ENCODE measurements around the gene MYADML2. TPM values are rescaled to one million over a fixed set of nuclear protein-coding genes. Genes with fewer than 3 reads are reported as not detected.

Gene MYADML2
- total RNA-seq, 1 experiment from 2014 or later = not detected

DNA sequence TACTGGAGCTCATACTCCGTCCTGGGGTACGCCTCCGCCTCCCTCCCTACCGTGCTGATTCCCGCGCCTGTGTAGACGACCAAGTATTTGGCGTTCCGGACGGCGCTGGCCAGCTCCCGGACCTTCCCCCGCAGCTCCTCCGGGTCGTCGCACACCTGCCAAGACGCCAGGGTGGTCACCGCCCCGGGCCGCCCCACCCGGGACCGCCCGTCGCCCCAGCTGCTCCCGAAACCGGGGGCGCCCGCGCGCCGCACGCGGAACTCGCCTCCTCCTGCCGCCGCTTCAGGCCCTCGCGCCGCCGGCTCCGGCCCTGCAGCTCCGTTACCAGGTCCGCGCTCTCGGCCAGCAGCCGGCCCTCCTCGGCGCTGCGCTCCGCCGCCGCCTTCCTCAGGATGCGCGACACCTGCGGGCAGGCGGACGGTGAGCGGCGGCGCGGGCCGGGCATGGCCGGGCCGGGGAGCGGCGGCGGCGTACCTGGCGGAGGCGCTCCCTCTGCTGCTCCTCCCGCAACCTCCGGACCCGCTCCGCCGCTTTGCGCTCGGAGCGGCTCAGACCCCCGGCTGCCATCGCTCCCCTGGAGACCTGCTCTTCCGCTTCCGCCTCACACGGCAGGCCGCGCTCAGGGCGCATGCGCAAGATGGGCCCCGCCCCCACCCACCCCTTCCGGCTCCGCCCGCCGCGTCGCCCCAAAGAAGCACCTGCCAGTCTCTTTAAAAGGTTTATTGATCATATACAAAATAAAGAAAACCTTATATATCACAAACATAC is 29.3 kb downstream of the MYADML2 start, which contains the start of gene SIRT7:
TSS of gene SIRT7 (minus strand) at position 612 of the 768 bp plus-strand sequence. CDS start at position 567, 45 bp downstream.
- ChIA-PET CTCF (no interaction called here), POLR2A (ENCODE audit: low non-redundant PET) (interaction anchor here (0.5 kb wide), 1 partner anchor 63 kb away, joined by 4 read pairs; no protein-coding TSS in a partner anchor)
- H3K4me3 ChIP-seq (ENCODE audit: low read depth, low read length, poor library complexity, severe bottlenecking) = peak within 1 kb of the TSS; percentile 85
- H3K27me3 ChIP-seq (replicated peaks; ENCODE audit: insufficient read depth, low read depth, low read length, poor library complexity) = no peaks in the 10 kb centered on the region
- intact Hi-C loops (cut with micrococcal nuclease; ENCODE audit: unreplicated experiment) = no loop called here
- peak; percentile 86 for DNase-seq (ENCODE audit: low spot score)
- H3K36me3 ChIP-seq (ENCODE audit: insufficient read depth, low read length, poor library complexity, severe bottlenecking) = peaks cover 46% of the 10 kb centered on the region
- peaks cover 7% of the 10 kb centered on the region for H3K4me1 ChIP-seq (ENCODE audit: insufficient read depth, low read length, poor library complexity, severe bottlenecking)
- TF ChIP-seq, protein P1, sequence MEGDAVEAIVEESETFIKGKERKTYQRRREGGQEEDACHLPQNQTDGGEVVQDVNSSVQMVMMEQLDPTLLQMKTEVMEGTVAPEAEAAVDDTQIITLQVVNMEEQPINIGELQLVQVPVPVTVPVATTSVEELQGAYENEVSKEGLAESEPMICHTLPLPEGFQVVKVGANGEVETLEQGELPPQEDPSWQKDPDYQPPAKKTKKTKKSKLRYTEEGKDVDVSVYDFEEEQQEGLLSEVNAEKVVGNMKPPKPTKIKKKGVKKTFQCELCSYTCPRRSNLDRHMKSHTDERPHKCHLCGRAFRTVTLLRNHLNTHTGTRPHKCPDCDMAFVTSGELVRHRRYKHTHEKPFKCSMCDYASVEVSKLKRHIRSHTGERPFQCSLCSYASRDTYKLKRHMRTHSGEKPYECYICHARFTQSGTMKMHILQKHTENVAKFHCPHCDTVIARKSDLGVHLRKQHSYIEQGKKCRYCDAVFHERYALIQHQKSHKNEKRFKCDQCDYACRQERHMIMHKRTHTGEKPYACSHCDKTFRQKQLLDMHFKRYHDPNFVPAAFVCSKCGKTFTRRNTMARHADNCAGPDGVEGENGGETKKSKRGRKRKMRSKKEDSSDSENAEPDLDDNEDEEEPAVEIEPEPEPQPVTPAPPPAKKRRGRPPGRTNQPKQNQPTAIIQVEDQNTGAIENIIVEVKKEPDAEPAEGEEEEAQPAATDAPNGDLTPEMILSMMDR (conservative IDR thresholded peaks at IDR 0.05; ENCODE audit: low read depth, low read length) = no peak
- TF ChIP-seq EZH2 (IDR thresholded peaks at IDR 0.05; ENCODE audit: borderline replicate concordance, low read depth, low read length, poor library complexity, severe bottlenecking) = no peak
- H3K9me3 ChIP-seq (ENCODE audit: low read depth, low read length, poor library complexity, severe bottlenecking) = no peaks in the 10 kb centered on the region
- H3K27ac ChIP-seq (ENCODE audit: low read depth, low read length, poor library complexity, severe bottlenecking) = peak within 1 kb of the TSS; percentile 76
- BruUV-seq (replicated peaks) = no TSS peak

DNA sequence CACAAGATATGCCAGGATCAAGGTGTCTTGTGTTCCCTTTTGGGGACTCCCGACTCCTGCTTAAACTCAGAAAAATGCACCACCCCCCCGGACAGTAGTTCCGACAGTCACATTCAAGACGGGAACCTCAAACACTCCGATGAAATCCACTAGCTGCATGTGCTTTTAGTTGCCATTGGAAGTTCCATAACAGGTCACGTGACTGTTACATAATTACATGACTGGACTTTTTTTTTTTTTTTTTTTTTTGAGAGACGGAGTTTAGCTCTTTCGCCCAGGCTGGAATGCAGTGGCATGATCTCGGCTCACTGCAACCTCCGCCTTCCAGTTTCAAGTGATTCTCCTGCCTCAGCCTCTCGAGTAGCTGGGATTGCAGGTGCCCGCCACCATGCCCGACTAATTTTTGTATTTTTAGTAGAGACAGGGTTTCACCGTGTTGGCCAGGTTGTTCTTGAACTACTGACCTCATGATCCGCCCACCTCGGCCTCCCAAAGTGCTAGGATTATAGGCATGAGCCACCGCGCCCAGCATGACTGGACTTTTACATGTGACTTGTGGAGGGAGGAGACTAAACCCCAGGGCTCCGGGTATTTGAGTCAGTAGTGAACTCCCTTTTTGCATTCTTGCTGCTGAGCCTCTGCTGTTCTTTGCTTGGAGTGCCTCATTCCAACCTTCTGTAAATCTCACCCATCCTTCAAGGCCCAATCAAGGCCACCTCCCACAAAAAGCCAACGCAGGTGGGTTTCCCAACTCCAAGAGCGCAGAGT is 30.6 kb downstream of the MYADML2 start:
- CTCF ChIA-PET = no interaction called here
- peak; percentile 37 for DNase-seq (ENCODE audit: low spot score)
- intact Hi-C loops (cut with micrococcal nuclease; ENCODE audit: unreplicated experiment) = no loop called here
- Histone ChIP-seq H3K4me1 (ENCODE audit: insufficient read depth, low read length, poor library complexity, severe bottlenecking) (peaks cover 7% of the 10 kb centered on the region), H3K4me3 (ENCODE audit: low read depth, low read length, poor library complexity, severe bottlenecking) (peak overlapping the region; percentile 85), H3K27ac (ENCODE audit: low read depth, low read length, poor library complexity, severe bottlenecking) (peak overlapping the region; percentile 76), H3K9me3 (ENCODE audit: low read depth, low read length, poor library complexity, severe bottlenecking) (no peaks in the 10 kb centered on the region), H3K27me3 (replicated peaks; ENCODE audit: insufficient read depth, low read depth, low read length, poor library complexity) (no peaks in the 10 kb centered on the region), H3K36me3 (ENCODE audit: insufficient read depth, low read length, poor library complexity, severe bottlenecking) (peaks cover 39% of the 10 kb centered on the region)
- TF ChIP-seq EZH2 (IDR thresholded peaks at IDR 0.05; ENCODE audit: borderline replicate concordance, low read depth, low read length, poor library complexity, severe bottlenecking) = no peak
- TF ChIP-seq, protein P1 (conservative IDR thresholded peaks at IDR 0.05; ENCODE audit: low read depth, low read length) = no peak
- no TSS peak for BruUV-seq (replicated peaks)
- POLR2A ChIA-PET (ENCODE audit: low non-redundant PET) = no interaction called here

DNA sequence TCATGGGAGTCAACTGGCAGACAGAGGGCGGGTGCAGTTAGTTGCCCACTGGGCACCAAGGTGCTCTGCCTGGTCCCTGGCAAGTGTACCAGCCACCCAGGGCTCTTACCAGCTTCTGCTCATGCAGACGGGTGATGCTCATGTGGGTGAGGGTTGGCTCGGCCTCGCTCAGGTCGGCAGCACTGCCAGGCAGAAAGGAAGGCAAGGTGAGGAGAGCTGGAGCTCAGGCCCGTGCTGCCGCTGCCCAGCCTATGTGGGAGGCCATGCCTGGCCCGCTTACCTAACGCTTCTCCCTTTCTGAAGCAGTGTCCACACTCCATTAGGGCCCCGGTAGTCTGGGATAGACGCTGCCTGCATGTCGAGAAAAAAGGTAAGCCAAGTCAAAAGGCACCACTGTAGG is 31.7 kb downstream of the MYADML2 start:
- no peak for DNase-seq (ENCODE audit: low spot score)
- Histone ChIP-seq H3K27me3 (replicated peaks; ENCODE audit: insufficient read depth, low read depth, low read length, poor library complexity) (no peaks in the 10 kb centered on the region), H3K27ac (ENCODE audit: low read depth, low read length, poor library complexity, severe bottlenecking) (no peak overlapping the region), H3K36me3 (ENCODE audit: insufficient read depth, low read length, poor library complexity, severe bottlenecking) (peaks cover 30% of the 10 kb centered on the region), H3K9me3 (ENCODE audit: low read depth, low read length, poor library complexity, severe bottlenecking) (no peaks in the 10 kb centered on the region), H3K4me1 (ENCODE audit: insufficient read depth, low read length, poor library complexity, severe bottlenecking) (peaks cover 7% of the 10 kb centered on the region), H3K4me3 (ENCODE audit: low read depth, low read length, poor library complexity, severe bottlenecking) (no peak overlapping the region)
- TF ChIP-seq, protein P1 (conservative IDR thresholded peaks at IDR 0.05; ENCODE audit: low read depth, low read length) = no peak
- TF ChIP-seq EZH2 (IDR thresholded peaks at IDR 0.05; ENCODE audit: borderline replicate concordance, low read depth, low read length, poor library complexity, severe bottlenecking) = no peak
- intact Hi-C loops (cut with micrococcal nuclease; ENCODE audit: unreplicated experiment) = no loop called here
- POLR2A ChIA-PET (ENCODE audit: low non-redundant PET) = no interaction called here
- BruUV-seq (replicated peaks) = no TSS peak
- CTCF ChIA-PET = no interaction called here
